Transverse colon (tissue), 4 donors: ENCODE measurements around the gene KCNT1. TPM values are rescaled to one million over a fixed set of nuclear protein-coding genes. Genes with fewer than 3 reads are reported as not detected.

Source experiments
- DNase-seq: peaks from one replicate; pipeline ENCODE4 v3.0.0-alpha.2; 2019
- H3K27ac ChIP-seq, 4 donors: fragments of 200-600 bp; sonication (generic); 2 replicates each; pipeline ENCODE4 v1.5.1; 2016 to 2018; ENCODE audit warnings: inconsistent platforms in 4 of 4
- H3K27me3 ChIP-seq: fragments of 200-600 bp; sonication (generic); 2 replicates; pipeline ENCODE4 v1.5.1; 2017; ENCODE audit warnings: inconsistent platforms
- H3K36me3 ChIP-seq, 4 donors: fragments of 200-600 bp; sonication (generic); 2 replicates each; pipeline ENCODE4 v1.5.1; 2017 to 2019; ENCODE audit warnings: inconsistent platforms in 4 of 4
- H3K4me1 ChIP-seq, 4 donors: fragments of 200-600 bp; sonication (generic); 2 replicates each; pipeline ENCODE4 v1.5.1; 2017 to 2020; ENCODE audit warnings: inconsistent platforms in 4 of 4
- H3K4me3 ChIP-seq, 4 donors: fragments of 200-600 bp; sonication (generic); 1 replicate in 1 of 4; 2 replicates in 3 of 4; pipeline versions ENCODE4 v1.5.1 to v1.6.1; 2017 to 2019; ENCODE audit warnings: inconsistent platforms in 4 of 4
- H3K9me3 ChIP-seq, 2 donors: fragments of 200-600 bp; sonication (generic); 2 replicates each; pipeline ENCODE4 v1.5.1; 2017 to 2019; ENCODE audit warnings: inconsistent platforms in 2 of 2
- CTCF ChIP-seq, 5 experiments: fragments of 200-600 bp in 3 of 5; fragments of 450-650 bp in 2 of 5; sonication (generic) in 3 of 5; IDR thresholded peaks; 1 replicate in 2 of 5; 2 replicates in 3 of 5; pipeline ENCODE4 v1.5.1; 2016 to 2017; ENCODE audit warnings: antibody characterized with exemption in 5 of 5, inconsistent platforms in 3 of 5, mild to moderate bottlenecking in 2 of 5, moderate library complexity in 1 of 5
- EP300 ChIP-seq: sonication (generic); formaldehyde crosslinking; IDR thresholded peaks from one replicate; pipeline ENCODE4 v1.6.1; 2017; ENCODE audit warnings: antibody characterized with exemption, low read depth
- POLR2A ChIP-seq: fragments of 450-650 bp; IDR thresholded peaks from one replicate; pipeline ENCODE4 v1.6.1; 2016; ENCODE audit warnings: antibody characterized with exemption, mild to moderate bottlenecking, moderate library complexity
- POLR2AphosphoS5 ChIP-seq, 3 donors: sonication (generic); formaldehyde crosslinking; IDR thresholded peaks; one replicate each; pipeline ENCODE4 v1.6.1; 2016; ENCODE audit warnings: antibody characterized with exemption in 3 of 3
- WGBS, 2 donors: methylation state at CpG; one replicate each; pipeline ENCODE4 v1.1.5; 2018; ENCODE audit warnings: low coverage in 1 of 2; 5-methylcytosine and 5-hydroxymethylcytosine counted together
- in situ Hi-C, 4 donors: fragments of 200-750 bp; cut with MboI; loops; one replicate each; pipeline versions ENCODE4 v1.15.0 to v1.15.1; 2017; ENCODE audit warnings: low sequenced_read_pairs in 3 of 4, low pct_ligation_motif_present in 1 of 4, low pct_unique_long_range_greater_than_20kb in 1 of 4
- intact Hi-C: fragments of 100-400 bp; cut with DNase I; formaldehyde crosslinking; loops from one replicate; pipeline ENCODE4 v1.15.1; 2023; ENCODE audit warnings: low total_unique reads
- total RNA-seq, 4 donors: library from RNA; depleted of rRNA; stranded (reverse); fragments of >200 nt; gene quantifications; one replicate each; pipeline ENCODE4 v1.1.0, GENCODE V29; 2016

Gene KCNT1
- total RNA-seq, 4 donors from 2014 or later, result 0.14 TPM; not detected in 3

DNA sequence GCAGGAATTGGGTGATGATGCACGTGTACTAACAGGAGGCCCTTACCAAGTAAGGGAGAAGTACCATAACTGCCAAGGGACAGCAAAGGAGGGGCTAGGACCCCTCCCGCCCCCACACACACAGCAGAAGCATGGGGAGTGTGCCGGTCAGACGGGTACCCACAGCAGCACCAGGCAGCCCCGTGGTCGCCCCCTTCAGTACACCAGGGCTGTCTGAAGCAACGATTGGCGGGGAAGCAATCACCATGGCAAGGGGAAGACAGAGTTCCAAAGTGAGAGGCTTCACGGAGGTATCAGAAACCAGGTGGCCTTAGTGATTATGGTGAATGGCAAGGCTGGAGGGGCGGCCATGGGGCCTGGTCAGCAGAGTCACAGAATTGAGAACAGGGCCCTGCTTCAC lies 133.1 kb downstream of the KCNT1 start:
- Histone ChIP-seq H3K27ac (no peak overlapping the region), H3K36me3 (no peaks in the 10 kb centered on the region), H3K4me3 (no peak overlapping the region), H3K9me3 (no peaks in the 10 kb centered on the region), H3K27me3 (no peaks in the 10 kb centered on the region), H3K4me1 (no peaks in the 10 kb centered on the region)
- intact Hi-C loops, result no loop called here
- DNase-seq, result no peak
- TF ChIP-seq EP300, result no peak
- no peak for TF ChIP-seq POLR2AphosphoS5 (IDR thresholded peaks at IDR 0.05)
- TF ChIP-seq POLR2A, result no peak
- TF ChIP-seq CTCF (IDR thresholded peaks at IDR 0.05), result no peak
- in situ Hi-C loops, result no loop called here
- 95 to 100% methylated on average over 1 to 10 of the region's 10 CpGs for WGBS, 2 donors

DNA sequence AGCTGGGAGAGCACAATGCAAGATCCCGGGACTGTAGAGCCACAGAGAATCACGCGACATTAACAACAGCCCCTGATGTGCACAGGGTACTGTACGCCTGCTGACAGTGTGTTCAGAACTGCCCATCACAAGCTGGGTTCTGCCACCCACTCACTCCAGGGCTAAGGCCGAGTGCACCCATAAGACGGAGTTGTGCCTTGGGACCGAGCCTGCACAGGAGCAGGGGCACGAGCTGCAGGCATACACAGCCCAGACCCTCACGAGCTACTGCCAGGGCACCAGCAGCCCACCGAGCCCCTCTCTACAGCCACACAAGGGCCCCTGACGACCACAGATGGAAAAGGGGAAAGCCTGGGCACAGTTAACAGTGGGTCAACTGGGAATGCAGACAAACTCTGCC lies 137.5 kb downstream of the KCNT1 start:
- in situ Hi-C loops, result no loop called here

GRCh38 chr9:135840107-135840506 lies 138.1 kb downstream of the KCNT1 start:
- H3K4me1 ChIP-seq, result no peaks in the 10 kb centered on the region
- TF ChIP-seq EP300, result no peak
- no peak for TF ChIP-seq POLR2A
- no peak for TF ChIP-seq CTCF (IDR thresholded peaks at IDR 0.05)
- H3K9me3 ChIP-seq, result no peaks in the 10 kb centered on the region
- no peak overlapping the region for H3K27ac ChIP-seq
- no peak for DNase-seq
- no peaks in the 10 kb centered on the region for H3K36me3 ChIP-seq
- WGBS, 2 donors, result 98% methylated on average over 9 of the region's 9 CpGs; no CpG with 5 or more reads in 1 of the 2 donors
- H3K4me3 ChIP-seq, result no peak overlapping the region
- H3K27me3 ChIP-seq, result no peaks in the 10 kb centered on the region
- intact Hi-C loops (loop anchor here (5.0 kb wide), 1 partner anchor 953 kb away; no protein-coding TSS in a partner anchor), in situ Hi-C loops (no loop called here)

More for the DNA sequence above, 137.5 kb downstream of the KCNT1 start:
- intact Hi-C loops, result no loop called here
- 98% methylated on average over 11 of the region's 11 CpGs; no CpG with 5 or more reads in 1 of the 2 donors for WGBS, 2 donors
- TF ChIP-seq POLR2AphosphoS5 (IDR thresholded peaks at IDR 0.05), result no peak
- no peak for TF ChIP-seq CTCF (IDR thresholded peaks at IDR 0.05)
- no peak for TF ChIP-seq EP300
- TF ChIP-seq POLR2A, result no peak
- H3K27me3 ChIP-seq, result no peaks in the 10 kb centered on the region
- H3K27ac ChIP-seq, result no peak overlapping the region
- no peaks in the 10 kb centered on the region for H3K9me3 ChIP-seq
- H3K4me3 ChIP-seq, result no peak overlapping the region
- H3K36me3 ChIP-seq, result no peaks in the 10 kb centered on the region
- DNase-seq, result no peak
- no peaks in the 10 kb centered on the region for H3K4me1 ChIP-seq

DNA sequence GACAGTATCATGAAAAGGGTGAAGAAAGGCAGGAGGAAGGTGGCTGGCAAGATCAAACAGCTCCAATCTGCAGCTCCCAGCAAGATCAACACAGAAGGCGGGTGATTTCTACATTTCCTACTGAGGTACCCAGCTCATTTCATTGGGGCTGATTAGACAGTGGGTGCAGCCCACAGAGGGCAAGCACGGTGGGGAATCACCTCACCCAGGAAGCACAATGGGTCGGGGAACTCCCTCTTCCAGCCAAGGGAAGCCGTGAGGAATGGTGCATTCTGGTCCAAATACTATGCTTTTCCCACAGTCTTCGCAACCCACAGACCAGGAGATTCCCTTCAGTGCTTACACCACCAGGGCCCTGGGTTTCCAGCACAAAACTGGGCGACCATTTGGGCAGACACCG lies 138.6 kb downstream of the KCNT1 start:
- H3K4me3 ChIP-seq, result no peak overlapping the region
- no peak overlapping the region for H3K27ac ChIP-seq
- no peak for TF ChIP-seq EP300
- no peak for TF ChIP-seq POLR2A
- no peak for TF ChIP-seq POLR2AphosphoS5 (IDR thresholded peaks at IDR 0.05)
- no peak for TF ChIP-seq CTCF (IDR thresholded peaks at IDR 0.05)
- H3K36me3 ChIP-seq, result no peaks in the 10 kb centered on the region
- no peaks in the 10 kb centered on the region for H3K4me1 ChIP-seq
- in situ Hi-C loops, result no loop called here
- intact Hi-C loops, result loop anchor here (5.0 kb wide), 1 partner anchor 953 kb away; no protein-coding TSS in a partner anchor
- H3K9me3 ChIP-seq, result no peaks in the 10 kb centered on the region
- whole genome bisulfite sequencing, 2 donors, result 90% methylated on average over 7 of the region's 7 CpGs; no CpG with 5 or more reads in 1 of the 2 donors
- no peaks in the 10 kb centered on the region for H3K27me3 ChIP-seq
- DNase-seq, result no peak

Other genes starting within 250 kb of the KCNT1 start
- gene PPP1R26, start 222.4 kb upstream of the KCNT1 start, total RNA-seq, result 10 to 100 TPM; 21.5 to 26.5 (median 25.0) TPM
- gene MRPS2, start 201.5 kb upstream of the KCNT1 start, total RNA-seq, result 100 to 1,000 TPM in 1 of 4 donors, 10 to 100 TPM in 3; 26.0 to 101 (median 53.6) TPM
- not detected for gene LCN1, start 180.7 kb upstream of the KCNT1 start, total RNA-seq
- gene OBP2A, start 156.1 kb upstream of the KCNT1 start, total RNA-seq, result not detected
- not detected for gene PAEP, start 140.4 kb upstream of the KCNT1 start, total RNA-seq
- not detected for gene GLT6D1, start 62.6 kb upstream of the KCNT1 start, total RNA-seq
- not detected for gene LCN9, start 38.9 kb upstream of the KCNT1 start, total RNA-seq
- gene SOHLH1, start 2.7 kb upstream of the KCNT1 start, total RNA-seq, result not detected
- 10 to 100 TPM; 17.3 to 88.0 (median 23.8) TPM for gene CAMSAP1, start 205.4 kb downstream of the KCNT1 start, total RNA-seq